Endothelial cell of umbilical vein (primary cell): ENCODE data around the gene PLPP3. TPM values are rescaled to one million over a fixed set of nuclear protein-coding genes. Genes with fewer than 3 reads are reported as not detected.

Experiments used
- BruUV-seq: library from RNA; stranded (reverse); fragments of 400-500 nt; replicated peaks from 2 replicates; lab custom pipeline; 2021; lab: Mats Ljungman, UMichigan
- CTCF ChIA-PET: fragments of 300-600, 350-600 bp; sonication (Branson Sonifier 250); formaldehyde crosslinking; loops from one replicate; lab custom pipeline; 2021; ENCODE audit warnings: antibody characterized with exemption, inconsistent platforms; lab: Charles Lee
- POLR2A ChIA-PET: fragments of 300-600, 350-600 bp; sonication (Branson Sonifier 250); formaldehyde crosslinking; loops from one replicate; lab custom pipeline; 2021; ENCODE audit warnings: antibody characterized with exemption, inconsistent platforms; lab: Charles Lee
- DNase-seq: peaks from one replicate; pipeline ENCODE4 v3.0.0-alpha.2; 2011; ENCODE audit warnings: low read depth, low spot score
- FAIRE-seq: peaks from 2 replicates; lab custom pipeline; 2011; peaks lifted over from hg19 to GRCh38; lab: Jason Lieb, UNC
- H2AFZ ChIP-seq: 2 replicates; pipeline ENCODE4 v1.6.0; 2012; ENCODE audit warnings: low read depth, low read length, control low read depth, inconsistent platforms
- H3K27ac ChIP-seq: 2 replicates; pipeline ENCODE4 v1.5.1; 2011; ENCODE audit warnings: low read depth, mild to moderate bottlenecking, control low read depth, low read length, moderate library complexity; ENCODE audit not compliant: insufficient read depth
- H3K27me3 ChIP-seq, 2 experiments: 2 replicates each; pipeline versions ENCODE4 v1.6.0 to v1.6.1; 2011; ENCODE audit warnings: low read length in 2 of 2, mixed read lengths in 1 of 2; ENCODE audit not compliant: control insufficient read depth in 2 of 2, insufficient read depth in 2 of 2
- H3K36me3 ChIP-seq, 2 experiments: 2 replicates in 1 of 2; 3 replicates in 1 of 2; pipeline ENCODE4 v1.5.1; 2011; ENCODE audit warnings: low read length in 2 of 2, mild to moderate bottlenecking in 1 of 2, moderate library complexity in 1 of 2; ENCODE audit not compliant: control insufficient read depth in 2 of 2, insufficient read depth in 2 of 2; ENCODE audit errors: extremely low read depth in 1 of 2
- H3K4me1 ChIP-seq: 3 replicates; pipeline ENCODE4 v1.5.1; 2011; ENCODE audit warnings: mild to moderate bottlenecking, low read length; ENCODE audit not compliant: control insufficient read depth, insufficient read depth; ENCODE audit errors: extremely low read depth
- H3K4me2 ChIP-seq: 2 replicates; pipeline ENCODE4 v1.6.1; 2011; ENCODE audit warnings: low read length, control low read depth, mixed read lengths; ENCODE audit not compliant: insufficient read depth
- H3K4me3 ChIP-seq, 3 experiments: fragments of 200-600 bp in 1 of 3; sonication (generic), shearing (Covaris generic) in 1 of 3; replicated peaks in 1 of 3; 2 replicates each; pipeline ENCODE4 v1.5.1; 2011 to 2016; ENCODE audit warnings: control low read depth in 3 of 3, low read length in 3 of 3, mild to moderate bottlenecking in 2 of 3, inconsistent platforms in 1 of 3, low read depth in 1 of 3, moderate library complexity in 1 of 3; ENCODE audit not compliant: insufficient read depth in 1 of 3
- H3K79me2 ChIP-seq: 2 replicates; pipeline ENCODE4 v1.6.0; 2012; ENCODE audit warnings: low read length, inconsistent platforms; ENCODE audit not compliant: control insufficient read depth, insufficient read depth
- H3K9ac ChIP-seq: replicated peaks from 2 replicates; pipeline ENCODE3; 2011; ENCODE audit warnings: low read length, control low read depth; ENCODE audit not compliant: insufficient read depth; ENCODE audit errors: extremely low read depth
- H3K9me1 ChIP-seq: replicated peaks from 3 replicates; pipeline ENCODE4 v1.6.0; 2011; ENCODE audit warnings: mild to moderate bottlenecking, low read length; ENCODE audit not compliant: control insufficient read depth, insufficient read depth; ENCODE audit errors: extremely low read depth
- H3K9me3 ChIP-seq: replicated peaks from 2 replicates; pipeline ENCODE4 v1.5.1; 2012; ENCODE audit warnings: low read length, inconsistent platforms; ENCODE audit not compliant: control insufficient read depth, insufficient read depth
- H4K20me1 ChIP-seq: replicated peaks from 2 replicates; pipeline ENCODE3; 2011; ENCODE audit warnings: mild to moderate bottlenecking, low read length; ENCODE audit not compliant: control insufficient read depth, insufficient read depth; ENCODE audit errors: extremely low read depth
- EZH2 ChIP-seq: IDR thresholded peaks from 2 replicates; pipeline ENCODE4 v1.6.1; 2012; ENCODE audit warnings: borderline replicate concordance, low read depth, mild to moderate bottlenecking, moderate library complexity, low read length, inconsistent platforms; ENCODE audit not compliant: severe bottlenecking
- FOS ChIP-seq: IDR thresholded peaks from 2 replicates; pipeline ENCODE4 v1.6.1; 2011; ENCODE audit warnings: mild to moderate bottlenecking, low read length, moderate library complexity, borderline replicate concordance; ENCODE audit not compliant: insufficient read depth
- GATA2 ChIP-seq: IDR thresholded peaks from 2 replicates; pipeline ENCODE4 v1.7.0; 2011; ENCODE audit warnings: low read depth, mild to moderate bottlenecking, moderate library complexity, mixed read lengths, low read length; ENCODE audit not compliant: insufficient read length, insufficient read depth
- JUN ChIP-seq: IDR thresholded peaks from 2 replicates; pipeline ENCODE4 v1.6.1; 2011; ENCODE audit warnings: borderline replicate concordance, low read depth; ENCODE audit not compliant: insufficient read length, insufficient read depth
- MYC ChIP-seq: IDR thresholded peaks from one replicate; pipeline ENCODE4 v1.6.1; 2011; ENCODE audit warnings: mild to moderate bottlenecking, low read depth, low read length
- POLR2A ChIP-seq: IDR thresholded peaks from 2 replicates; pipeline ENCODE4 v1.6.1; 2012; ENCODE audit warnings: low read depth, mild to moderate bottlenecking, control low read depth, low read length
- POLR2AphosphoS5 ChIP-seq: IDR thresholded peaks from 2 replicates; pipeline ENCODE4 v1.6.1; 2012; ENCODE audit warnings: low read depth, mild to moderate bottlenecking, control low read depth, low read length, moderate library complexity; ENCODE audit not compliant: insufficient read depth
- dilution Hi-C: fragments of 300-500 bp; cut with MboI; formaldehyde crosslinking; loops from one replicate; pipeline ENCODE4 v1.15.0; 2019; ENCODE audit warnings: low sequenced_read_pairs; ENCODE audit not compliant: extremely low pct_ligation_motif_present
- intact Hi-C: fragments of 100-400 bp; cut with micrococcal nuclease; formaldehyde crosslinking; loops from one replicate; pipeline ENCODE4 v1.10.0; 2022
- polyA plus RNA-seq, 4 experiments: library from polyadenylated mRNA; depleted of rRNA in 3 of 4; stranded (reverse) in 3 of 4; unstranded in 1 of 4; fragments of >200 nt; gene quantifications; 2 replicates each; pipeline versions ENCODE4 v1.2.1 to v1.2.3, GENCODE V29; 2011 to 2012; ENCODE audit warnings: missing spikeins in 1 of 4
- total RNA-seq: library from RNA; stranded (reverse); gene quantifications from 2 replicates; pipeline ENCODE4 v1.2.3, GENCODE V29; 2021
- TF ChIP-seq, protein P1 (sequence below): IDR thresholded peaks from 2 replicates; pipeline ENCODE4 v1.6.1; 2011; ENCODE audit not compliant: insufficient read depth, insufficient read length
- TF ChIP-seq, protein P2 (sequence below), 2 donors: IDR thresholded peaks; 1 replicate in 1 of 2; 2 replicates in 1 of 2; pipeline ENCODE4 v1.5.1; 2011; ENCODE audit warnings: low read length in 2 of 2, mild to moderate bottlenecking in 2 of 2, moderate library complexity in 2 of 2, control low read depth in 1 of 2, inconsistent platforms in 1 of 2, low read depth in 1 of 2; ENCODE audit not compliant: insufficient read depth in 1 of 2; ENCODE audit errors: extremely low read depth in 1 of 2

PLPP3 gene
- total and polyA plus RNA-seq, 2 donors (not counting 3 experiments of a cell fraction or from before 2014, with no cell fraction given), result 11.3 to 14.1 TPM

DNA sequence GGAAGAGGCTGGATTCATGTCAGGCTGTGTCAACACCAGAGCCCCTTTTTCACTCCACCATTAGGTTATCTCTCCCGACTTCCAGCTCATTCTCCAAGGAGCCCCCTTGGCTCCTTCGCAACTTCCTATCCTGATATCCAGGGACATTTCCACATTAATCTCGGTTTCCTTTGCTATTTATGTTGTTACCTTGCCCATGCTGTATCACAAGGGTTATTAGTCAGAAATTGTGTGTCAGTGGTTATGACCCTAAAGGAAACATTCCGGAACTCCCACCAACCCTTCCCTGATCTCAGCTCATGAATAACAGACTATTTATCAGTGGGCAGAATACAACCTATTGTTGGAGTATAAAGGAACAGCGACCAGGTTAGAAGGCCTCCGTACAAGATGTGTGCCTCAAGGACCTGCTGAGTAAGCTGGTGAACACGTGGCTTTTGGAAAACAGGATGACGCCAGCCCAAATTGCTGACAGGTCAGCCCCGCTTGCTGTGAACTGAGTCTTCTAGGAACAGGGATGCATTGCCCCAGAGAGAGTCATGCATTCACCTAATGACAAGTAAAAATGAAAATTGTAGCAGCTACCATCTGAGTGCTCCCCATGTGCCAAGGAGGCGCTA is 121.5 kb downstream of the PLPP3 start:
- POLR2A ChIA-PET, result interaction anchor here (0.6 to 1.2 kb wide), 3 partner anchors 22 to 1891 kb away, joined by 3 read pairs; no protein-coding TSS in a partner anchor
- CTCF ChIA-PET, result interaction anchor here (1.1 to 3.0 kb wide), 10 partner anchors 8 to 1120 kb away, joined by 3 to 15 read pairs (median 4); partner anchors contain the start of gene PLPP3
- H3K79me2 ChIP-seq, result no peaks in the 10 kb centered on the region
- peak overlapping the region; percentile 41 for H3K4me2 ChIP-seq
- H3K27ac ChIP-seq, result peak overlapping the region; percentile 67
- no peak overlapping the region for H3K4me3 ChIP-seq
- no peaks in the 10 kb centered on the region for H3K27me3 ChIP-seq
- no peaks in the 10 kb centered on the region for H3K36me3 ChIP-seq
- no peak overlapping the region for H2AFZ ChIP-seq
- DNase-seq (peak; percentile 95), FAIRE-seq (peak; percentile 91)
- H3K4me1 ChIP-seq, result peaks cover 21% of the 10 kb centered on the region
- no peaks in the 10 kb centered on the region for H4K20me1 ChIP-seq
- no TSS peak for BruUV-seq
- dilution Hi-C loops, result no loop called here
- H3K9ac ChIP-seq, result no peak overlapping the region
- no peaks in the 10 kb centered on the region for H3K9me3 ChIP-seq
- TF ChIP-seq POLR2A (no peak), FOS (peak; percentile 93), EZH2 (no peak), POLR2AphosphoS5 (no peak), MYC (no peak), JUN (peak; percentile 0), GATA2 (peak; percentile 96)
- TF ChIP-seq, protein P1, sequence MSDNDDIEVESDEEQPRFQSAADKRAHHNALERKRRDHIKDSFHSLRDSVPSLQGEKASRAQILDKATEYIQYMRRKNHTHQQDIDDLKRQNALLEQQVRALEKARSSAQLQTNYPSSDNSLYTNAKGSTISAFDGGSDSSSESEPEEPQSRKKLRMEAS, result peak; percentile 88
- TF ChIP-seq, protein P2, sequence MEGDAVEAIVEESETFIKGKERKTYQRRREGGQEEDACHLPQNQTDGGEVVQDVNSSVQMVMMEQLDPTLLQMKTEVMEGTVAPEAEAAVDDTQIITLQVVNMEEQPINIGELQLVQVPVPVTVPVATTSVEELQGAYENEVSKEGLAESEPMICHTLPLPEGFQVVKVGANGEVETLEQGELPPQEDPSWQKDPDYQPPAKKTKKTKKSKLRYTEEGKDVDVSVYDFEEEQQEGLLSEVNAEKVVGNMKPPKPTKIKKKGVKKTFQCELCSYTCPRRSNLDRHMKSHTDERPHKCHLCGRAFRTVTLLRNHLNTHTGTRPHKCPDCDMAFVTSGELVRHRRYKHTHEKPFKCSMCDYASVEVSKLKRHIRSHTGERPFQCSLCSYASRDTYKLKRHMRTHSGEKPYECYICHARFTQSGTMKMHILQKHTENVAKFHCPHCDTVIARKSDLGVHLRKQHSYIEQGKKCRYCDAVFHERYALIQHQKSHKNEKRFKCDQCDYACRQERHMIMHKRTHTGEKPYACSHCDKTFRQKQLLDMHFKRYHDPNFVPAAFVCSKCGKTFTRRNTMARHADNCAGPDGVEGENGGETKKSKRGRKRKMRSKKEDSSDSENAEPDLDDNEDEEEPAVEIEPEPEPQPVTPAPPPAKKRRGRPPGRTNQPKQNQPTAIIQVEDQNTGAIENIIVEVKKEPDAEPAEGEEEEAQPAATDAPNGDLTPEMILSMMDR (IDR thresholded peaks at IDR 0.05; ENCODE audit: extremely low read depth in 1 of 2, insufficient read depth in 1 of 2, low read depth in 1 of 2, low read length in 2 of 2), result no peak
- intact Hi-C loops, result loop anchor here (1.0 to 5.0 kb wide), 2 partner anchors 41 to 120 kb away; no protein-coding TSS in a partner anchor
- H3K9me1 ChIP-seq, result no peaks in the 10 kb centered on the region
